Measurements from ENCODE around the gene NCAPG.

- TF ChIP-seq, protein P1, sequence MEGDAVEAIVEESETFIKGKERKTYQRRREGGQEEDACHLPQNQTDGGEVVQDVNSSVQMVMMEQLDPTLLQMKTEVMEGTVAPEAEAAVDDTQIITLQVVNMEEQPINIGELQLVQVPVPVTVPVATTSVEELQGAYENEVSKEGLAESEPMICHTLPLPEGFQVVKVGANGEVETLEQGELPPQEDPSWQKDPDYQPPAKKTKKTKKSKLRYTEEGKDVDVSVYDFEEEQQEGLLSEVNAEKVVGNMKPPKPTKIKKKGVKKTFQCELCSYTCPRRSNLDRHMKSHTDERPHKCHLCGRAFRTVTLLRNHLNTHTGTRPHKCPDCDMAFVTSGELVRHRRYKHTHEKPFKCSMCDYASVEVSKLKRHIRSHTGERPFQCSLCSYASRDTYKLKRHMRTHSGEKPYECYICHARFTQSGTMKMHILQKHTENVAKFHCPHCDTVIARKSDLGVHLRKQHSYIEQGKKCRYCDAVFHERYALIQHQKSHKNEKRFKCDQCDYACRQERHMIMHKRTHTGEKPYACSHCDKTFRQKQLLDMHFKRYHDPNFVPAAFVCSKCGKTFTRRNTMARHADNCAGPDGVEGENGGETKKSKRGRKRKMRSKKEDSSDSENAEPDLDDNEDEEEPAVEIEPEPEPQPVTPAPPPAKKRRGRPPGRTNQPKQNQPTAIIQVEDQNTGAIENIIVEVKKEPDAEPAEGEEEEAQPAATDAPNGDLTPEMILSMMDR (IDR thresholded peaks at IDR 0.05; ENCODE audit: low read depth, low read length, poor library complexity, severe bottlenecking), result no peak
- TF ChIP-seq EZH2phosphoT487 (IDR thresholded peaks at IDR 0.05; ENCODE audit: borderline replicate concordance, low read length), result no peak
Measured at GRCh38 chr4:17854036-17854435, 43.3 kb downstream of the NCAPG start.
